Loucy (cell line): ENCODE data around the gene B4GALT3.

Source experiments
- H2AFZ ChIP-seq: fragments of 200-600 bp; sonication (generic); 2 replicates; pipeline ENCODE4 v1.6.0; 2016; ENCODE audit warnings: antibody characterized with exemption, mild to moderate bottlenecking, low read length, moderate library complexity
- H3F3A ChIP-seq: fragments of 200-600 bp; 2 replicates; pipeline ENCODE4 v1.6.0; 2016; ENCODE audit warnings: antibody characterized with exemption, low read depth, mild to moderate bottlenecking
- H3K27me3 ChIP-seq: fragments of 200-600 bp; sonication (generic); 2 replicates; pipeline ENCODE4 v1.6.1; 2014; ENCODE audit warnings: low read length, mild to moderate bottlenecking; ENCODE audit not compliant: insufficient read depth, poor library complexity, severe bottlenecking
- H3K36me3 ChIP-seq: fragments of 200-600 bp; sonication (generic); 2 replicates; pipeline ENCODE4 v1.6.1; 2016; ENCODE audit warnings: low read length; ENCODE audit not compliant: insufficient read depth
- H3K4me1 ChIP-seq: fragments of 200-600 bp; sonication (generic); 2 replicates; pipeline ENCODE4 v1.5.1; 2014; ENCODE audit warnings: low read length, mild to moderate bottlenecking; ENCODE audit not compliant: insufficient read depth, poor library complexity, severe bottlenecking
- H3K4me2 ChIP-seq: fragments of 200-600 bp; sonication (generic); 2 replicates; pipeline ENCODE4 v1.6.0; 2014; ENCODE audit warnings: antibody characterized with exemption, low read length, low read depth, mild to moderate bottlenecking; ENCODE audit not compliant: poor library complexity, severe bottlenecking
- H3K4me3 ChIP-seq: fragments of 200-600 bp; sonication (generic); 2 replicates; pipeline ENCODE4 v1.5.1; 2014; ENCODE audit warnings: low read length, mild to moderate bottlenecking, mixed read lengths; ENCODE audit not compliant: poor library complexity, severe bottlenecking
- H3K79me2 ChIP-seq: fragments of 200-600 bp; sonication (generic); 2 replicates; pipeline ENCODE4 v1.6.1; 2014; ENCODE audit warnings: low read length; ENCODE audit not compliant: insufficient read depth
- H3K9ac ChIP-seq: fragments of 200-600 bp; sonication (generic); 2 replicates; pipeline ENCODE4 v1.6.0; 2014; ENCODE audit warnings: mild to moderate bottlenecking, low read depth, low read length, moderate library complexity; ENCODE audit not compliant: poor library complexity, severe bottlenecking
- H3K9me2 ChIP-seq: fragments of 200-600 bp; sonication (generic); replicated peaks from 2 replicates; pipeline ENCODE4 v1.6.1; 2016; ENCODE audit warnings: low read depth, low read length, mixed read lengths
- H3K9me3 ChIP-seq: fragments of 200-600 bp; sonication (generic); 2 replicates; pipeline ENCODE4 v1.6.1; 2014; ENCODE audit warnings: mild to moderate bottlenecking, antibody characterized with exemption, low read length, low read depth; ENCODE audit not compliant: insufficient read depth
- H4K20me1 ChIP-seq: fragments of 200-600 bp; sonication (generic); 2 replicates; pipeline ENCODE4 v1.6.0; 2014; ENCODE audit warnings: antibody characterized with exemption, low read length, mild to moderate bottlenecking; ENCODE audit not compliant: insufficient read depth, poor library complexity, severe bottlenecking
- CTCF ChIP-seq: fragments of 200-600 bp; sonication (generic); conservative IDR thresholded peaks from 2 replicates; pipeline ENCODE4 v1.5.1; 2014; ENCODE audit warnings: mild to moderate bottlenecking, antibody characterized with exemption, low read length
- EZH2phosphoT487 ChIP-seq: fragments of 200-600 bp; IDR thresholded peaks from 2 replicates; pipeline ENCODE4 v1.6.1; 2018; ENCODE audit warnings: antibody characterized with exemption, mild to moderate bottlenecking, moderate library complexity, borderline replicate concordance

B4GALT3 gene

GRCh38 chr1:161177112-161177935 is at the start of gene B4GALT3:
Gene B4GALT3, minus strand, starts transcription at chr1:161177507. Its CDS starts 1,447 bp downstream, at chr1:161176060.
- Histone ChIP-seq H3K4me1 (peaks cover 36% of the 10 kb centered on the region), H3K79me2 (peaks cover 27% of the 10 kb centered on the region), H3K9me3 (no peaks in the 10 kb centered on the region), H3K36me3 (peaks cover 16% of the 10 kb centered on the region; the same call in 1 of the 2 replicates), H4K20me1 (peaks cover 6% of the 10 kb centered on the region), H3K9ac (peak within 1 kb of the TSS; percentile 80), H3K4me2 (peak within 1 kb of the TSS; percentile 78), H3K9me2 (no peaks in the 10 kb centered on the region), H2AFZ (peak within 1 kb of the TSS; percentile 89), H3K27me3 (no peaks in the 10 kb centered on the region), H3F3A (no peaks in the 10 kb centered on the region), H3K4me3 (peak within 1 kb of the TSS; percentile 93)
- TF ChIP-seq EZH2phosphoT487 (no peak), CTCF (peak; percentile 47)

DNA sequence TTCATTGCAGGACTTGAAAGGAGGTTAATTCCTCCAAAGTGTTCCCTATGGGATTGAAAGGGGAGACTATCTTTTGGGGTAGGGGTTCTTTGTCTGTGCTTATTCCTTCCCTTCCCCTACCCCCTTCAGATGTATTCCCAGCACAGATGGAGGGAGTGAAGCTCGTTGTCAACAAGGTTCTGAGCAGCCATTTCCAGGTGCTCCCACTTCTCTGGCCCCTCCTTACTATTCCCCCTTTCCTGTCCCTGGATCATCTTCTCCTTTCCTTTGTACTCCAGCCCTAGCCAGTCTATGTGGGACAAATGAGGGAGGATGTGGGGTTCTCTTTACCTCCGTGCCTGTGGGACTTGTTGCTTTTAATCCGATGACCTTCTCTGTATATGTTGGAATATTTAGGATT is 49.5 kb upstream of the B4GALT3 start:
- Histone ChIP-seq H3K79me2 (0 out of 2 replicates have a peak, but pooled peaks cover 4% of the 10 kb centered on the region), H3K4me3 (peak overlapping the region; percentile 82), H3K9me3 (no peaks in the 10 kb centered on the region), H3K9ac (peak overlapping the region; percentile 77), H3K4me1 (peaks cover 21% of the 10 kb centered on the region), H3K36me3 (no peaks in the 10 kb centered on the region; the same call in 1 of the 2 replicates), H2AFZ (no peak overlapping the region), H3F3A (no peaks in the 10 kb centered on the region), H3K27me3 (no peaks in the 10 kb centered on the region), H3K4me2 (peak overlapping the region; percentile 77), H4K20me1 (no peaks in the 10 kb centered on the region), H3K9me2 (no peaks in the 10 kb centered on the region)
- no peak for TF ChIP-seq EZH2phosphoT487
- TF ChIP-seq CTCF = no peak

DNA sequence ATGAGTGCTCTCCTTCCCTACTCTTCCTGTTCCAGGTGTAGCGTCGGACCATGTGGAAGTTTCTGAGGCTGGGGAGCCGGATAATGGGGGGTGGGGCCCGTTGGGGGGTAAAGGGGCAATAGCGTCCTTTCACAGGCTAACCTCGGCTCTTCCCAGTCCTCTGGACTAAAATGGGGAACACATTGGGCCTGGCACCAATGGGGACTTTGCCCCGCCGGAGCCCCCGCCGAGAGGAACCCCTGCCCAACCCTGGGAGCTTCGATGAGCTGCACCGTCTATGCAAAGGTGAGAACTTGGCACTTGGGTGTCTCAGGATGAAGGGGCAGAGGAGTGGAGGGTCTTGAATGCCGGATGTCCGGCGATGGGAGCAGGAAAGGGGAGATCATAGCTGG is 49.0 kb upstream of the B4GALT3 start:
- peak overlapping the region; percentile 82 for H3K4me3 ChIP-seq
- peaks cover 21% of the 10 kb centered on the region for H3K4me1 ChIP-seq
- H3K27me3 ChIP-seq = no peaks in the 10 kb centered on the region
- TF ChIP-seq EZH2phosphoT487 = no peak
- no peaks in the 10 kb centered on the region for H3K9me3 ChIP-seq
- no peaks in the 10 kb centered on the region for H4K20me1 ChIP-seq
- H3F3A ChIP-seq = no peaks in the 10 kb centered on the region
- H2AFZ ChIP-seq = peak overlapping the region; percentile 72
- H3K9me2 ChIP-seq = no peaks in the 10 kb centered on the region
- H3K36me3 ChIP-seq = no peaks in the 10 kb centered on the region; the same call in 1 of the 2 replicates
- H3K4me2 ChIP-seq = peak overlapping the region; percentile 77
- peak overlapping the region; percentile 77 for H3K9ac ChIP-seq
- 0 out of 2 replicates have a peak, but pooled peaks cover 4% of the 10 kb centered on the region for H3K79me2 ChIP-seq
